Measurements from ENCODE around the gene ASIP. TPM values are rescaled to one million over a fixed set of nuclear protein-coding genes. Genes with fewer than 3 reads are reported as not detected.
"Not testable (repeated sequence)": the region's sequence is repeated elsewhere in the genome, so short reads cannot be mapped to it uniquely, and the experiment has no call there.

The ASIP gene
- total RNA-seq, 1 experiment from 2014 or later: not detected

GRCh38 chr20:34235875-34236274 lies 5.3 kb upstream of the ASIP start:
- Mint-ChIP-seq H3K4me3 (ENCODE audit: low read depth, unreplicated experiment) (no peak overlapping the region), H3K36me3 (ENCODE audit: insufficient read depth, unreplicated experiment) (no peaks in the 10 kb centered on the region), H3K27ac (ENCODE audit: unreplicated experiment) (no peak overlapping the region), H3K27me3 (ENCODE audit: unreplicated experiment) (peaks cover 83% of the 10 kb centered on the region), H3K4me1 (ENCODE audit: low read depth, unreplicated experiment) (no peaks in the 10 kb centered on the region), H3K9me3 (ENCODE audit: low read depth, unreplicated experiment) (peaks cover 14% of the 10 kb centered on the region)
- TF ChIP-seq CTCF (IDR thresholded peaks at IDR 0.05; ENCODE audit: unreplicated experiment): no peak
- intact Hi-C loops (cut with micrococcal nuclease; ENCODE audit: unreplicated experiment): no loop called here
- DNase-seq: no peak
- no TSS peak for BruUV-seq (replicated peaks)
- CTCF ChIA-PET: no interaction called here

GRCh38 chr20:34237942-34238341 lies 3.3 kb upstream of the ASIP start:
- Mint-ChIP-seq H3K4me3 (ENCODE audit: low read depth, unreplicated experiment) (no peak overlapping the region), H3K4me1 (ENCODE audit: low read depth, unreplicated experiment) (no peaks in the 10 kb centered on the region), H3K27ac (ENCODE audit: unreplicated experiment) (no peak overlapping the region), H3K36me3 (ENCODE audit: insufficient read depth, unreplicated experiment) (no peaks in the 10 kb centered on the region), H3K27me3 (ENCODE audit: unreplicated experiment) (peaks cover 89% of the 10 kb centered on the region), H3K9me3 (ENCODE audit: low read depth, unreplicated experiment) (peaks cover 14% of the 10 kb centered on the region)
- CTCF ChIA-PET: no interaction called here
- intact Hi-C loops (cut with micrococcal nuclease; ENCODE audit: unreplicated experiment): no loop called here
- BruUV-seq (replicated peaks): no TSS peak
- no peak for TF ChIP-seq CTCF (IDR thresholded peaks at IDR 0.05; ENCODE audit: unreplicated experiment)
- no peak for DNase-seq

- CTCF ChIA-PET: interaction anchor here (0.6 kb wide), 1 partner anchor 938 kb away, joined by 5 read pairs; no protein-coding TSS in a partner anchor
- intact Hi-C loops (cut with micrococcal nuclease; ENCODE audit: unreplicated experiment): no loop called here
- DNase-seq: no peak
- BruUV-seq (replicated peaks): no TSS peak
- no peaks in the 10 kb centered on the region for H3K4me1 Mint-ChIP-seq (ENCODE audit: low read depth, unreplicated experiment)
- H3K27me3 Mint-ChIP-seq (ENCODE audit: unreplicated experiment): peaks cover 76% of the 10 kb centered on the region
- H3K9me3 Mint-ChIP-seq (ENCODE audit: low read depth, unreplicated experiment): peaks cover 14% of the 10 kb centered on the region
- H3K4me3 Mint-ChIP-seq (ENCODE audit: low read depth, unreplicated experiment): no peak overlapping the region
- no peaks in the 10 kb centered on the region for H3K36me3 Mint-ChIP-seq (ENCODE audit: insufficient read depth, unreplicated experiment)
- no peak for TF ChIP-seq CTCF (IDR thresholded peaks at IDR 0.05; ENCODE audit: unreplicated experiment)
- H3K27ac Mint-ChIP-seq (ENCODE audit: unreplicated experiment): no peak overlapping the region
Measured at GRCh38 chr20:34240121-34240520, 1.1 kb upstream of the ASIP start.

- peaks cover 61% of the 10 kb centered on the region for H3K27me3 Mint-ChIP-seq (ENCODE audit: unreplicated experiment)
- H3K27ac Mint-ChIP-seq (ENCODE audit: unreplicated experiment); CTCF ChIA-PET; H3K36me3 Mint-ChIP-seq (ENCODE audit: insufficient read depth, unreplicated experiment); H3K9me3 Mint-ChIP-seq (ENCODE audit: low read depth, unreplicated experiment); BruUV-seq (replicated peaks); H3K4me3 Mint-ChIP-seq (ENCODE audit: low read depth, unreplicated experiment); DNase-seq; H3K4me1 Mint-ChIP-seq (ENCODE audit: low read depth, unreplicated experiment); intact Hi-C loops (cut with micrococcal nuclease; ENCODE audit: unreplicated experiment): not testable (repeated sequence)
Measured at GRCh38 chr20:34242015-34242414, 792 bp downstream of the ASIP start.

- H3K36me3 Mint-ChIP-seq (ENCODE audit: insufficient read depth, unreplicated experiment): no peaks in the 10 kb centered on the region
- no peak for TF ChIP-seq CTCF (IDR thresholded peaks at IDR 0.05; ENCODE audit: unreplicated experiment)
- no TSS peak for BruUV-seq (replicated peaks)
- H3K9me3 Mint-ChIP-seq (ENCODE audit: low read depth, unreplicated experiment): peaks cover 9% of the 10 kb centered on the region
- intact Hi-C loops (cut with micrococcal nuclease; ENCODE audit: unreplicated experiment): no loop called here
- CTCF ChIA-PET: interaction anchor here (0.5 kb wide), 1 partner anchor 109 kb away, joined by 3 read pairs; no protein-coding TSS in a partner anchor
- H3K4me1 Mint-ChIP-seq (ENCODE audit: low read depth, unreplicated experiment): no peaks in the 10 kb centered on the region
- H3K27ac Mint-ChIP-seq (ENCODE audit: unreplicated experiment): no peak overlapping the region
- no peak overlapping the region for H3K4me3 Mint-ChIP-seq (ENCODE audit: low read depth, unreplicated experiment)
- DNase-seq: no peak
- peaks cover 52% of the 10 kb centered on the region for H3K27me3 Mint-ChIP-seq (ENCODE audit: unreplicated experiment)
Measured at GRCh38 chr20:34242879-34243278, 1.7 kb downstream of the ASIP start.

Data from Calu3 (cell line).